CD4-positive, alpha-beta T cell treated with Interferon alpha-2 for 1 hour (primary cell): ENCODE results near the gene GFPT2.

Source experiments
- DNase-seq, 2 donors: peaks; one replicate each; pipeline ENCODE4 v3.0.0-alpha.2; 2020 to 2022

GFPT2 gene

DNA sequence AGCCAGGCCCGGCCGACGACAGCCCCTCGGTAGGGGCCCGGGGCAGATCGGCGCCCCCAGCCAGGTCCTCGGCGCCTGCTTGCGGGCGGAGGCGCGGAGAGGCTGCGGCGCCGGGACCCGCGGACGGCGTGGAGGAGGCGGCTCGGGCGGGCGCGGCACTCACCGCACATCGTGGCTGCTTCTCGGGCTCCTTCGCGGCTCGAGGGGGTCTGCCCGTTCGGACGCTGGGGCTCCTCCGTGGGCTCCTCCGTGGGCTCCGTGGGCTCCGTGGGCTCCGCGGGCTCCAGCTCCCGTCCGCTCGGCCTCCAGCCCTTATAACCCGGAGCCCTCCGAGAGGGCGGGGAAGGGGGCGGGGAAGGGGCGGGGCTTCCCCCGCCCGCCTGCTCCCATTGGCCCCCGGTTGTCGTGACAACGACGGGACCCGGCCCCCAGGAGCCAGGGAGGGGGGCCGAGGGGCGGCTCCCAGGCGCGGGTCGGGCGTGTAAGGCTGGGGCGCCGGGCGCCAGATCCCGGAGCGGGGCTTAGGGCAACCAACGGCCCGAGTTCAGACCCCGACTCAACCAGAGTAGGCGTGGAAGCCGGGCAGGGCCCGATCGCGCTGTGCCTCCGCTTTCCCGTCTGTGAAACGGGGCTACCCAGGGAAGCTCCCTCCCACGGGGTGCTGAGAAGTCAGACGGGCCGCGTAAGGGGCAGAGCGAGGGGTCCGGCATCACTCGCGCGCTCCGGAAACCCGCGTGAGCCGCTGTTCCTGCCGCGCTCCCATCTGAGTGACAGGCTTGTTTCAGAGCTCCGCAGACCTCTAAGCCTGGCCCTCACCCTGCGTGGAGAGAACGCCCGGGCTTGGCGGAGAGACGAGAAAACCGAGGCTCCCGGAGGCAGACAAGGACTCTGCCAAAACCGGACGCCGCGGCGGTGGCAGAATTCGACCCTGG, at the start of gene GFPT2:
TSS of gene GFPT2 (minus strand) at position 289 of the 932 bp plus-strand sequence. CDS start at position 170, 119 bp downstream.
- DNase-seq: peak; percentile 74 to 86

GRCh38 chr5:180402716-180403115, 49.6 kb upstream of the GFPT2 start:
- DNase-seq: no peak

GRCh38 chr5:180401229-180401907, 48.2 kb upstream of the GFPT2 start:
- no peak for DNase-seq

- no peak for DNase-seq
Observed at GRCh38 chr5:180400416-180400815, 47.3 kb upstream of the GFPT2 start.

GRCh38 chr5:180399401-180400215, 46.5 kb upstream of the GFPT2 start:
- no peak for DNase-seq

- no peak for DNase-seq
Observed at GRCh38 chr5:180396926-180397325, 43.8 kb upstream of the GFPT2 start.

GRCh38 chr5:180395540-180396274, 42.6 kb upstream of the GFPT2 start:
- no peak for DNase-seq

- DNase-seq: no peak
Observed at GRCh38 chr5:180394031-180394636, 41.0 kb upstream of the GFPT2 start.

GRCh38 chr5:180391276-180391675, 38.1 kb upstream of the GFPT2 start:
- no peak for DNase-seq

DNA sequence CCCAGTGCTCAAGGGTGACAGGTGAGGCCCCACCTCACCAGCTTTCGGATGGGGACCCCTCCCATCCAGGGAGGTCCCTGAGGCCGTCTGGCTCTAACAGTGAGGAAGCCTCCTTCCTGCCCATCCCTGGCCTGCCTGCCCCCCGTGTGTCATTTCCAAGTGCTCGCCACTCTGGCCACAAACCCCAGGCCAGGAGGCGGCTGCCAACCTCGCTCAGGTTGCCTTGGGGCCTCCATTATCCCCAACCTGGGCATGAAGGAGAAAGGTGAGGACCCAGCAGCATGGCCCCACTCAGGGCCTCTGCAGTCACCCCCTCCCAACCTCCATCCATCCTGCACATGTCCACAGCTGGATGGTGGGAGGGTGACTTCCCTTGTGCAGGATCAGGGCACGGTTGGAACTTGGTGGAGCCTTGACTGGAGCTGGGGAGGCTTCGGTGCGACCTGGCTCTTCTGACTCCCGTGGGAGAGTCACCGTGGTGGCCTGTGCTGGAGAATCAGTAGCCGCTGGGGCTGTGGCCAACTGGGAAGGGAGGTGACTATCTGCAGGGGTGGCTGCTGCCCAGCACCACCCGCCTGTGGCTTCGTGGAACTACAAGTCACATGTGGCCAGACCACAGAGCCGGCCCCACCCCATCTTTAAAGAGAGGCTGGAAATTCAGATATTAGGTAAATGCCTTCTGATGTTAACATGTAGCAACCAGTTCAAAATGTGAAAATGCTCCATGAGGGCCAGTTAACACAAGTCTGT, 37.5 kb upstream of the GFPT2 start:
- no peak for DNase-seq

DNA sequence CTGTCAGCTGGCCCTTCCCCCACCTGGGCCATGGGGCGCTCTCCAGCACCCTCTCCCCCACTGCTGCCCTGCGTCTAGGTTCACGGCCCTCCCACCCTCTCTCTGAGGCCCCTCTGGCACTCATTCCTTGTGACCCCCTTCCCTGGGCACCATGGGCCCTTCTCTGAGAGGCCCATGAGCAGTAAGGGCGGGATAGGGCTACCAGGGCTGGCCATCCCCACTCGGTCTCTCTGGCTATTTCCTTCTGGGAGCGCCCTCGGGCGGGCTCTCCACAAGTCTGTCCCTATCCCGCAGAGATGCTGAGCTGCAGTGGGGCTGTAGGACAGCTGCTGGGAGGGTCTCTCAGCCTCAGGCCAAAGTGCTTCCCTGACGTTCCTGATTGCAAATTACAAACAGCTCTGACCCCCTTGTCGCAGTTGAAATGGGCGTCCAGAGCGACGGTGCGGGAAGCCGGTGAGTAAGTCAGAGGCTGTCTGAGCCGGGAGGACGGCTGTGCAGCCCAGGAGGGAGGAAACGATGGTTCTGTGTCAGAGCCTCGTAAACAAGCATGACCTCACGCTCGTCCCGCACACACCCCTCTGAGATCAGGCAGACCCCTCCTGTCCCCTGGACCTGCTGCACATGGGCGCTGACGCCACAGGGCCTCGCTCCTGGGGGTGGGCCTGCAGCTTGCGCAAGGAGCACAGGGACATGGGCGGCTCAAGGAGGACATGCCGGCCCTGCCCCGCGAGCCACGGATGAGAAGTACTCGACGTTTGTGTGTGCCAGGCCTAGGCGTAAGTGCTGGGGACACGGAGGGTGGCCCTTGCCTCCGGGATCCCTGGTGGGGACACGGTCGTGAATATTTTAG, 36.3 kb upstream of the GFPT2 start:
- DNase-seq: no peak

DNA sequence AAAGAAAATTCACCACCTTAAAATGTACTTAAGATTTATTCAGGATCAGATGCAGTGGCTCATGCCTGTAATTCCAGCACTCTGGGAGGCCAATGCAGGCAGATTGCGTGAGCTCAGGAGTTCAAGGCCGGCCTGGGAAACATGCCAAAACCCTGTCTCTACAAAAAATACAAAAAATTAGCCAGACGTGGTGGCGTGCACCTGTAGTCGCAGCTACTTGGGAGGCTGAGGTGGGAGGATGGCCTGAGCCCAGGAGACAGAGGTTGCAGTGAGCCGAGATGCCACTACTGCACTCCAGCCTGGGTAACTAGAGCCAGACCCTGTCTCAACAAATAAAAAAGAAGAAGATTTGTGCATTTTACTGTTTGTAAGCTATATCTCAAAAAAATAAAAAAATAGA, 34.7 kb upstream of the GFPT2 start:
- DNase-seq: no peak

- DNase-seq: no peak
Observed at GRCh38 chr5:180382926-180383325, 29.8 kb upstream of the GFPT2 start.

- DNase-seq: no peak
Observed at GRCh38 chr5:180381851-180382480, 28.8 kb upstream of the GFPT2 start.

GRCh38 chr5:180381428-180381827, 28.3 kb upstream of the GFPT2 start:
- DNase-seq: no peak

DNA sequence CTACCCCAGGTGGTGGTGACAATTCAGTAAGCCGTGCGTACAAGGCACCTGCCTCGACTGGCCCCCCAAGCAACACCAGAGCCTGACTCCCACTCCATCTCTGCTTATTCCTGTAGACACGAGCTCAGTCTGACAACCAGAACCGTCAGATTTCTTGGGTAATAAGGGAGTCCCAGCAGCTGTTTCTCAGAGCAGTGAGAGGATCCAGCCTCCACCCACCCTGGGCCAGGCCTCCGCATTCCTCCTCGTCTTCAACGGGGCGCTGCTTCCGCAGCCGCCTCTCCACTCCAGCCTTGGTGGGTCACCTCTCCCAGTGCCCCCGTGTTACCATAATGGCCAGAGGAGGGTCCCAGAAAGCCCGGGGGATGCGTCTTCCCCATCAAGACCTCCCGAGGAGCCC, 27.7 kb upstream of the GFPT2 start:
- DNase-seq: no peak

- DNase-seq: no peak
Observed at GRCh38 chr5:180380441-180380840, 27.3 kb upstream of the GFPT2 start.

- DNase-seq: no peak
Observed at GRCh38 chr5:180379355-180380070, 26.4 kb upstream of the GFPT2 start.
